ENCODE results near the gene MAMSTR.
"Not testable (repeated sequence)": the region's sequence is repeated elsewhere in the genome, so short reads cannot be mapped to it uniquely, and the experiment has no call there.

The MAMSTR gene, protein sequence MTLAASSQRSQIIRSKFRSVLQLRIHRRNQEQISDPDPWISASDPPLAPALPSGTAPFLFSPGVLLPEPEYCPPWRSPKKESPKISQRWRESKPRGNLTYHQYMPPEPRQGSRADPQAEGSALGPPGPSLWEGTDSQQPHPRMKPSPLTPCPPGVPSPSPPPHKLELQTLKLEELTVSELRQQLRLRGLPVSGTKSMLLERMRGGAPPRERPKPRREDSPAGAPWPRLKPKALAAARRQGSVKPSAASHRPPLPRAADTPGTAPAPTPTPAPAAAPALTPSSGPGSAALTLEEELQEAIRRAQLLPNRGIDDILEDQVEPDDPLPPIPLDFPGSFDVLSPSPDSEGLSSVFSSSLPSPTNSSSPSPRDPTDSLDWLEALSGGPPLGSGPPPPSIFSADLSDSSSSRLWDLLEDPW

DNA sequence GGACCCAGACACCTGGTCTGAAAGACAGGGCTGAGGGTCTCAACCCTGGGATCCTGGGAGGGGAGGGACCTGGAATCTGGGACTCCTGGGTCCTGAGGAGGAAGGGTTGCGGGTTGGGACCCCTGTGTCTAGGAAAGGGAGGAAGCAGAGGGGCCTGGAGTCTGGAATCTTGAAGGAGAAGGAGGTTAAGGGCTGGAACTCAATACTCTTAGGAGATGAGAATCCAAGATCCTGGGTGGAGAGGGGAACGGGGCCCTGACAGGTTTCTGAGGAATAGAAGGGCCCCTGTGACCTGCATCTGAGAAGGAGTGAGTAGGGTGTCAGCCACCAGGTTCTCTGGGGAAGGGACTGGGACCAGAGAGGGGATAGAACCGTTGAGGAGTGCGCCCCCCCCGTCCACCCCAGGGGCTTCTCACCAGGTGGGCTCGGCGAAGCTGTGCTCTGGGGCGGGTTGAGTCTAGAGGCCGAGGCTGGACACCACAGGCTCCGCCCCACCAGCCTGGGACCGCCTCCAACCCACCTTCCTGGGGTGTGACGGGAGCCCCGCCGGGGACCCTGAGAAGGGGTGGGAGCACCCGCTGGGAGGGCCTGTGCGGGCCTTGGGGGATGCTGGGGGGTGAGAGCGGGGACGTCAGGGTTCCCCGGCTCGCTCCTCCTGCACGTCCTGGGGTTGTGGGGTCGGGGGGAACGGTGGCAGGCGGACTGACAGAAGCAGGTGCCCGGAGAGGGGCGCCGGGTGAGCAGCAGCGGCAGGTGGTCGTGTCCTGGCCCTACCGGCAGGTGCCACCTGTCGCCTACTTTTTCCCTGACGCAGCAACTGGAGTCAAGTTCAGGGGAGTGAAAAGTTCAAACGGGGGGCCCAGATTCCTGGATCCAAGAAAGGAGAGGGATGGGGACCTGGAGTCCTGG lies at the start of gene MAMSTR:
Gene MAMSTR (minus strand): TSS at position 463 of the 909 bp plus-strand sequence. CDS start 694 bp downstream, outside the sequence.
- no peak for DNase-seq (ENCODE audit: low spot score)

DNA sequence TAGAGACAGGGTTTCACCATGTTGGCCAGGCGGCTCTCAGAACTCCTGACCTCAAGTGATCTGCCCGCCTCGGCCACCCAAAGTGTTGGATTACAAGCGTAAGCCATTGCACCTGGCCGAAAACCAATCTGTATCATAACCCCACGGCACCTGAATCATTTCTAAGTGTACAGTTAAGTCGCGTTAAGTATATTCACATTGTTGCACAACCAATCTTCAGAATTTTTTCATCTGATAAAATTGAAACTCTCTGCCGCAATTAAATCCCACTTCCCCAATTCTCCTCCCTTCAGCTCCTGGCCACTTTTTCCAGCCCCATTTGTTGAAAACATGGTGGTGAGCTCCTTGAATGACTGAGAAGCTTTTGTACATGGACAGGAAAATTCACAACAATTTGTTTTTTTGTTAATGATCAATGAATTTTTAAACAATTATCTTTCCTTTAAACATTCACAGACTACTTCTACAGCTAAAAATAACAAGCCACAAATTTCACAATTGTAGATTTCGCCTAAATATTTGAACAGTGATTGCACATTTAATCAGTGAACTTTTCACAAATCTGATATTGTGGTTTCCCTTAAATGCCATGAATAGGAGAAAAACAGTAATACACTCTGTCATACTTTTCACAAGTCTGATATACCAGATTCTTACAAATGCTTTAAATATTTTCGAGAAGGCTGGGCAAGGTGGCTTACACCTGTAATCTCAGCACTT lies 49.6 kb upstream of the MAMSTR start:
- no peak for DNase-seq (ENCODE audit: low spot score)

DNA sequence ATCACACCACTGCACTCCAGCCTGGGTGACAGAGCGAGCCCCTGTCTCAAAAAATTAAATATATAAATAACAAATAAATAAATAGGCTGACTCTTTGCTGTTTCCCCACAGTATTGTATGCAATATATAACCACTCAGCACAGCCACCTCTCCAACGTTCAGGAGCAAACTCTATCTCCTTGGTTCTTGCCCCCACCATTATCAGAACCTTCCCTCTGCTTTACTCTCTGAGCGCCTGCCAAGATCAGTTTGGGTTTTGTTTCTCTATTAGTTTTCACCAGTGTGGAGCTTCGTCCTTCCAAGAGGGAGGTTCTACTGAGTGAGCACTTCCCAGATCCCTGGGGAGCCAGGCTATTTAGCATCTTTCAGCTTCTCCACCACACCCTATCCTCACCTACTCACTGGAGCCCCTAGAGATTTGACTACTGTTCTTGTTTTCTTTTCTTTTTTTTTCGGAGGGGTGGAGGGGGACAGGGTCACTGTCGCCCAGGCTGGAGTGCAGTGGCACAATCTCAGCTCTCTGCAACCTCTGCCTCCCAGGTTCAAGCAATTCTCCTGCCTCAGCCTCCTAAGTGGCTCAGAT lies 48.7 kb upstream of the MAMSTR start:
- DNase-seq (ENCODE audit: low spot score), result not testable (repeated sequence)

DNA sequence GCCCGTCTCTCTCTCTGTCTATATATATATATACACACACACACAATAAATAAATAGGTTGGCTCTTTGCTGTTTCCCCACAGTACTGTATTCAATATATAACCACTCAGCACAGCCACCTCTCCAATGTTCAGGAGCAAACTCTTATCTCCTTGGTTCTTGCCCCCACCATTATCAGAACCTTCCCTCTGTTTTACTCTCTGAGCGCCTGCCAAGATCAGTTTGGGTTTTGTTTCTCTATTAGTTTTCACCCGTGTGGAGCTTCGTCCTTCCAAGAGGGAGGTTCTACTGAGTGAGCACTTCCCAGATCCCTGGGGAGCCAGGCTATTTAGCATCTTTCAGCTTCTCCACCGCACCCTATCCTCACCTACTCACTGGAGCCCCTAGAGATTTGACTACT lies 46.3 kb upstream of the MAMSTR start:
- DNase-seq (ENCODE audit: low spot score), result not testable (repeated sequence)

DNA sequence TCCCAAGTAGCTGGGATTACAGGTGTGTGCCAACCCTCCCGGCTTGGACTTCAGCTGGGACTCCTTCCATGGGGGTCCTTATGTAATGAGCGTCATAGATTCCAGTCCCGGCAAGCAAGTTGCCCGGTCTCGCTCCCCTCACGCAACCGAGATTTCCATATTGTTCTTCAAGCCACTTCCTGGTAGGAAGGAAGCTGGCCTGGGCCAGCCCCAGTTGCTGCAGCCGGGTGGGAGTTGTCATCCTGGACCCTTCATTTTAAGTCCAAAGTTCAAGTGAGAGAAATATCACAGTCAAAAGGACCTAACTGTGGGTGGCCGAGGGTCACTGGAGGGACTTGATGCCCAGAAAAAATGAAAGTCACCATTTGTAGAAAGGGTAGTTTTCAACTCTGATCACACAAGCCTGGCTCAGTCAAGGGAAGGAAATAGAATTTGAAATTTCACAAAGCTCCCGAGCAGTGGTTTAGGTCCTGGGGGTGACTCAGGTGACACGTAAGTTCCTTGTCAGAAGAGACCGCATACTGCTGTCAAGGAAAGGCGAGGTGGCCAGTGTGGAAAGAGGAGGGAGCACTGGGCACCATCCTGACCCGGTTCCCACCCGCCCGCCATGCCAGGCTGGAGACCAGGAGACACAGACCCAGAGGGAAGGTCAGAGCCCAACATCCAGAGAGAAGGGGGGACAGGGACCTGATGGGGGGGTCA lies 41.1 kb upstream of the MAMSTR start:
- no peak for DNase-seq (ENCODE audit: low spot score)

DNA sequence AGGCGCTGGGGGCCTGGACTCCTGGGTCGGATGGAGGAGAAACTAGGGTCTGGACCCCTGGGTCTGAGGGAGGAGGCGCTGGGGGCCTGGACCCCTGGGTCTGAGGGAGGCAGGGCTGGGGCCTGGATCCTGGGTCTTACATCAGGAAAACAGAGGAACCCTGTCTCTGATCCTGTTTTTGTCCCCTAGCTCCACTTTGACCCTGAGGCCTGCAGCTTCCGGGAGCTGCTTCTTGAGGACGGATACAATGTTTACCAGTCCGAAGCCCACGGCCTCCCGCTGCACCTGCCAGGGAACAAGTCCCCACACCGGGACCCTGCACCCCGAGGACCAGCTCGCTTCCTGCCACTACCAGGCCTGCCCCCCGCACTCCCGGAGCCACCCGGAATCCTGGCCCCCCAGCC lies 38.2 kb upstream of the MAMSTR start:
- no peak for DNase-seq (ENCODE audit: low spot score)

DNA sequence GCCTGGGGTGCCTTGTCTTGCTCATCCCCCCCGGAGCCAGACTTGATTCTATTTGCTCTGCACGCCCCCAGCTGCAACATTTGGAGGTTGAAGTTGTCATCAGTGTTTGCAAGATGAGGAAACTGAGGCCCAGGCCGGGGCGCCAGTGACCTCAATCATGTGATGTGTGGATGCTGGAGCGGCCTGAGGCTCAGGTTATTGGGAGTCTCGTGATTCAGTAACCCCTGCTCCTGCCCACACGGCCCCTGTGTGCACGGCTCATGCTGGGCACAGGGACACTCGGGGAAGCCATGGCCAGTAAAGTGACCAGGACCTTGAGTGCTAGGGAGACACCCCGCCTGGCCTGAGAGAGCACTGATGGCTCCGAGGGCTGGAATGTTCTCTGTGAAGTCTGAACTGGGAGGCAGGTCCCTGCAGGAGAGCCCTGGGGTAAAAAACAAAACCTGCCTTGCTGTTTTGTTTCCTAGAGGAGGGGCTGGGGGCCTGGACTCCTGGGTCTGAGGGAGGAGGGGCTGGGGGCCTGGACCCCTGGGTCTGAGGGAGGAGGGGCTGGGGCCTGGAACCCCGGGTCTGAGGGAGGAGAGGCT lies 37.7 kb upstream of the MAMSTR start:
- DNase-seq (ENCODE audit: low spot score), result no peak

DNA sequence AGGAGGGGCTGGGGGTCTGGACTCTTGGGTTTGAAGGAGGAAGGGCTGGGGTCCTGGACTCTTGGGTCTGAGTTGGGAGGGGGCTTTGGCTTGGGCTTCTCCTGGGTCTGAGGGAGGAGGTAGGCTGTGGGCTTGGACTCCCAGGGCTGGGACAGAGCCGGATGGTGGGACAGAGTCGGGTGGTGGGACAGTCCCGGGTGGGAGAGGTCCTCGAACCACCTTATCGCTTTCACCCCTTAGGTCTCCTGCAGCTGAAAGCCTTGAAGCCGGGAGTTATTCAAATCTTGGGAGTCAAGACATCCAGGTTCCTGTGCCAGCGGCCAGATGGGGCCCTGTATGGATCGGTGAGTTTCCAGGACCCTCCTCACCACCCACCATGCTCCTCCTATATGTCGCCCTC lies 37.2 kb upstream of the MAMSTR start:
- DNase-seq (ENCODE audit: low spot score), result no peak

DNA sequence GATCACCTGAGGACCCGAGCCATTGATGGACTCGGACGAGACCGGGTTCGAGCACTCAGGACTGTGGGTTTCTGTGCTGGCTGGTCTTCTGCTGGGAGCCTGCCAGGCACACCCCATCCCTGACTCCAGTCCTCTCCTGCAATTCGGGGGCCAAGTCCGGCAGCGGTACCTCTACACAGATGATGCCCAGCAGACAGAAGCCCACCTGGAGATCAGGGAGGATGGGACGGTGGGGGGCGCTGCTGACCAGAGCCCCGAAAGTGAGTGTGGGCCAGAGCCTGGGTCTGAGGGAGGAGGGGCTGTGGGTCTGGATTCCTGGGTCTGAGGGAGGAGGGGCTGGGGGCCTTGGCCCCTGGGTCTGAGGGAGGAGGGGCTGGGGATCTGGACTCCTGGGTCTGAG lies 36.7 kb upstream of the MAMSTR start:
- DNase-seq (ENCODE audit: low spot score), result no peak

DNA sequence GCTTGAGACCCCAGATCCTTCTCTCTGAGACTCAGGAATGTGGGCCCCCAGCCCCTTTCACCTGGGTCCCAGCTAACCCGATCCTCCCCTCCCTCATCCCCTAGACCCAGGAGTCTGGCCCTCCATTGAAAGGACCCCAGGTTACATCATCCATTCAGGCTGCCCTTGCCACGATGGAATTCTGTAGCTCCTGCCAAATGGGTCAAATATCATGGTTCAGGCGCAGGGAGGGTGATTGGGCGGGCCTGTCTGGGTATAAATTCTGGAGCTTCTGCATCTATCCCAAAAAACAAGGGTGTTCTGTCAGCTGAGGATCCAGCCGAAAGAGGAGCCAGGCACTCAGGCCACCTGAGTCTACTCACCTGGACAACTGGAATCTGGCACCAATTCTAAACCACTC lies 36.3 kb upstream of the MAMSTR start:
- DNase-seq (ENCODE audit: low spot score), result no peak

DNA sequence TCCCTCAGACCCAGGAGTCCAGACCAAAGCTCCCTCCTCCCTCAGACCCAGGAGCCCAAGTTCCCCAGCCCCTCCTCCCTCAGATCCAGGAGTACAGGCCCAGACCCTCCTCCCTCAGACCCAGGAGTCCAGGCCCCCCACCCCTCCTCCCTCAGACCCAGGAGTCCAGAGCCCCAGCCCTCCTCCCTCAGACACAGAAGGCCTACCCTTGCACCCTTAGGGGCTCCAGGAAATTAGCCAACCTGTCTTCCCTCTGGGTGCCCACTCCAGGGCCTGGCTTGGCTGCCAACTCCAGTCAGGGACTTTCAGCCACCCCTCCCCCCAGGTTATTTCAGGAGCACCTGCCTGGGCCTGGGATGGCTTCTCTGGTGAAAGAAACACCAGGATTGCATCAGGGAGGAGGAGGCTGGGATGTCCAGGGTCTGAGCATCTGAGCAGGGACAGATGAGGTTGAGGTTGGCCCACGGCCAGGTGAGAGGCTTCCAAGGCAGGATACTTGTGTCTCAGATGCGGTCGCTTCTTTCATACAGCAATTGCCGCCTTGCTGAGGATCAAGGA lies 35.6 kb upstream of the MAMSTR start, which contains the start of gene FGF21:
Gene FGF21 (plus strand): TSS at position 441 of the 558 bp plus-strand sequence. CDS start 713 bp downstream, outside the sequence.
- DNase-seq (ENCODE audit: low spot score), result no peak

DNA sequence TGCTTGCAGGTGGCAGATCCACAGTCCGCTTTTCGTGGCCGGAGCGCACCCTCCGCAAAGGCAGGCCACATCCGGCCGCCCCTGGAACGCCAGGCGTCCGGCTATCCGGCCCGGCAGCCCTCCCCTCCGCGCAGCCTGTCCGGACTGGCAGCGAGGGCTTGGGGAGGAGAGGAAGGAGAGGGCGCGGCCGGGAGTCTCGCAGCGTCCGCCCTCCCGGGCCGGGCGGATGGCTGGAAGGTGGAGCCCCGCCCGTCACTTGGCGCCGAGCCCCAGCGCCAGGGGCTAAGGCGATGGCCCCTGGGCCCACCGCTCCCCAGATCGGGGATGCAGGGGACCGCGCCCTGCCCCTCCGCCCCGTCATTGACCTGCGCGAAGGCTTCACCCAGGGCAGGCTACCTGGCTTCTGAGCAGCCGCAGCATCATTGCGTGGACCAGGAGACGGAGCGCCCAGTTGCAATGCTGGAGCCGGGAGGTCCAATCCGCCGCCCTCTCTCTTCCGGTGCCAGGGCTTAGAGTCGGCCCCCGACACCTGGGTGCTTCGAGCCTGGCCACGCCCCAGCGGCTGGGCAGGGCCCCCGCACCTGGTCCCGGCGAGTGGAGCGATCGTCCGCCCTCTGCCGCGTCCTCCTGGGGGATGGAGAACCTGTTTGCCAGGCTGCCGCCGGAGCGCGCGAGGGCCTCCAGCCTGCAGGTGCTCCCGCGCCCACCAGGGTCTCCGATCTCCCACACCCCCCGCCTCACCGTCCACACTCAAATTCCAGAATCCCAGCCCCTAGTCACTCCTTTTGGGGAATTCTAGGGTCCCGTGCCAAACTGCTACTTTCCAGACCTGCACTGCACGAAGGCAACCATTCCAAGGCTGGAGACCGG lies 33.2 kb upstream of the MAMSTR start, which contains the start of gene FUT1:
Gene FUT1 (minus strand): TSS at position 146 of the 870 bp plus-strand sequence. CDS start 1,360 bp downstream, outside the sequence.
- DNase-seq (ENCODE audit: low spot score), result peak; percentile 72

DNA sequence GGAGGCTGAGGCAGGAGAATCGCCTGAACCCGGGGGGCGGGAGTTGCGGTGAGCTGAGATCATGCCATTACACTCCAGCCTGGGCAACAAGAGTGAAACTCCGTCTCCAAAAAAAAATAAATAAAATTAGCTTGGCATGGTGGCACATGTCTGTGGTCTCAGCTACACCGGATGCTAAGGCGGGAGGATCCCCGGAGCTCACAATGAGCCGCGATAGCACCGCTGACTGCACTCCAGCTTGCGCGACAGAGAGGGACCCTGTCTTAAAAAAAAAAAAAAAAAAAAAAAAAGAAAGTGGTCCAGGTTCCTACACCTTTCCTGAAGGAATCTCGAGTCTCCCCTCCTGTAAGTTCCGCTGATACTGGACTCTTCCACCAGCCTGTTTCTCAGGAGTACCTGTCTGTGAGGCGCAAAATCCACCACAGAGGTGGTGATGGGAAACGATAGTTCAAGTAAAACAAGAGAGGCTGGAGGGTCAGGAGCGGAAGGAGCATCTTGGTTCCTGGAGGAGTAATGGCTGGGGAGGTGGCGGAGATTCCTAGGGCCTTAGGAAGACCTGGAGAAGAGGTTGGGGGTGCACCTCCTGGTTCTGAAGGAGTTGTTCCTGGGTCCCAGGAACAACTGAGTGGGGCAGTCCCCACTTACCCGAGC lies 32.4 kb upstream of the MAMSTR start:
- no peak for DNase-seq (ENCODE audit: low spot score)

DNA sequence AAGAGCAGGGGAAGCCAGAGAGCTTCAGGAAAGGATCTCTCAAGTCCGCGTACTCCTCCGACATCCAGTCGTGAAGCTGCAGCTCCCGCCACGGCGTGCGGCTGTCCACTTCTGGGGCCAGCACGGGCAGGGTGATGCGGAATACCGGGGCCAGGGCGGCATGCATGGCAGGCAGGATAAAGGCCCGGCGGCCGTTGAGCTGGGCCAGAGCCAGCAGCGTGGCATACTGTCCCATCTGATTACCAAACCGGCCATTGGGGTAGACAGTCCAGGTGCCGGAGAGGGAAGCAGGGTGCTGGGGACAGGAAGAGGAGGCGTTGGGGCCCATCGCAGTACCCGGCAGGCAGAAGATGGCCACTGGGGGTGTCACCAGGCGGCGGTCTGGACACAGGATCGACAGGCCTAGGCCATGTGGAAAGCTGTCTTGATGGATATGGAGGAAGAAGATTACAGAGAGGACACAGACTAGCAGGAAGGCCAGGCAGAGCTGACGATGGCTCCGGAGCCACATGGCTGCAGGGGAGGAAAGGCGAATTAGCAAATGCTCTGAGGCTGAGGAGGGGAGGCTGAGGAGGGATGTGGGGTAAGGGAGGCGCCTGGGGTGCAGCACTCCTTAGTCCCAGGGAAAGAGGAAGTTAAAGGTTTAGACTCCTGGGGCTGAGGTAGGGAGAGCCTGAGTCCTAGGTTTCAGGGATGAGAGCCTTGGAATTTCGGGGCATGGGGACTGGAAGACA lies 31.4 kb upstream of the MAMSTR start:
- no peak for DNase-seq (ENCODE audit: low spot score)

DNA sequence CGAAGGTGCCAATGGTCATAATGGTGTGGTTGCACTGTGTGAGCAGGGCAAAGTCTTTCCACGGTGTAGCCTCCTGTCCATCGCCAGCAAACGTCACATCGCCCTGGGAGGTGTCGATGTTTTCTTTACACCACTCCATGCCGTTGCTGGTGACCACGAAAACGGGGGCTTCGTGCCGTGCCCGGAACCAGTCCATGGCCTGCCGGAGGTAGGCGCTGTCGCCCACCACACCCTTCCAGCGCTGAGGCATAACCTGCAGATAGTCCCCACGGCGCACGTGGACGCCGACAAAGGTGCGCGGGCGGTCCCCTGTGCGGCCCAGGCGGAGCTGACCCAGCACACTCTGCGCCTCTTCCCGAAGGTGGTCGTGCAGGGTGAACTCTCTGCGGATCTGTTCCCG lies 30.8 kb upstream of the MAMSTR start:
- DNase-seq (ENCODE audit: low spot score), result no peak

DNA sequence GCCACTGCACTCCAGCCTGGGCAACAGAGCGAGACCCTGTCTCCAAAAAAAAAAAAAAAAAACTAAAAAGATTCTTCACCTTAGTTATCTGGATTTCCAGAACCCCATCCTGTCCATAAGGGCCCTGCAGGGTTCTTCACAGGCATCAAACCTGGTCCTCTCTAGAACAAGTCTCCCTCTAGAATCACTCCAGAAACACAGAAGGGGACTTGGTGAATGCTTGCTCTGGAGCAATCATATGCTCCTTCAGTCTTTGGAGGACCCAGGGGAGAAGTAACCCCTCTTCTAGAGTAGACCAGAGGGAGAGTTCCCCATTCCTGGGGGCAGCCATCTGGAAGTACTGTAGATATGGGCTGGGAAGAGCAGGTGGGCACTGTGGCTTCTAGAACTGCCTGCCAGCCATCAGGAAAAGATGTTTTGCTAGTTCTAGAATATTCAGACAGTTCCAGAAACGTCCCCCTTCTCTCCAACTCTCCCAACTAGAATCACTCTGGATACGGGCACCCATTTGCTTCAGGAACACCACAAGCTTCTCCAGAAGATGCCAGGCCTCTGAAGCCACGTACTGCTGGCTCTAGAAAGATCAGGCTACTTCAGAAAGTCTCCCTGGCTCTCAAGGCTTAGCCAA lies 30.2 kb upstream of the MAMSTR start:
- DNase-seq (ENCODE audit: low spot score), result no peak

DNA sequence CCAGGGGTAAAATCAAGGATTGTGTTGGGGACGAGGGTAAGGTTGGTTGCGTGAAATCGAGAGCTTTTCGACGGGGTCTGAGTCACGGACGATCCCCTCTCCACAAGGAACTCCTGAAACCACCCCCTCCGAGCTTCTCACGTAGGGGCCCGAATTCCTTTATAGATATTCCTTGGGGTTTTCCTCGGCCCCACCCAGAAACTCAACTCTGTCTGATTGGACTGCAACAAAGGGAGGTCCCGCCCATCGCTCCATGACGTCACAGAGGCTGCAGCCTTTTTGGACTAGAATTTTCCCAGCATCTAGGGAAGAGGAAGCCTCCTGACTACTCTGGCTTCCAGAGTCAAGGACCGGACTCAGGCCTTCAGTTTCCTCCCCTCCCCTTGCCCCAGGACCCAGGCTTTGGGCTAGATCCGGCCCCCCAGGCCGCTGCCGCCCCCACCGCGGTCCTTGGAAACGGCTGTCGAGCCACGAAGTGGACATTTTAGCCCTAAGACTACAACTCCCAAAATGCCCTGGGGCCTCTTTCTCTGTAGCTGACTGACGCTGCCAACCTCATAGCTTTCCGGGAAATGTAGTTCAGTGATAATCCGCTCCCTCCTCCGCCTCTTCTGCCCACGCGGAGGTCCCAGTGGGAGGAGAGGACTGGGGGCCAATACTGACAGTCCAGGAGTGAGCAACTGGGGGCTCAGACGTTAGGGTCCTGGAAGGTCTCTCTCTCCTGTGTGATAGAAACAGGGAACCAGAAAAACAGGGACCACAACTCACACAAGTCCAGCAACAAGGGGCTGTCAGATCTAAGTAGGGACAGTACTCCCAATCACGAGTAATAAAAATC lies 27.4 kb upstream of the MAMSTR start, which contains the start of gene IZUMO1:
Gene IZUMO1 (minus strand): TSS at position 172 of the 838 bp plus-strand sequence. CDS start 1,050 bp downstream, outside the sequence.
- peak; percentile 87 for DNase-seq (ENCODE audit: low spot score)
